Heart left ventricle (tissue), 13 donors: Measurements from ENCODE around the gene FZD1.

Experiments used
- POLR2A ChIP-seq, 2 donors: fragments of 450-650 bp; IDR thresholded peaks; one replicate each; pipeline ENCODE4 v1.6.1; 2017; ENCODE audit warnings: antibody characterized with exemption in 2 of 2, mild to moderate bottlenecking in 2 of 2, moderate library complexity in 2 of 2
- TF ChIP-seq, protein P1 (sequence below), 12 donors: fragments of 200-600 bp; sonication (generic) in 4 of 12; IDR thresholded peaks; one replicate each; pipeline versions ENCODE4 v1.5.0 to v1.8.0; 2018 to 2022; ENCODE audit warnings: antibody characterized with exemption in 12 of 12, mild to moderate bottlenecking in 5 of 12
- donor health status: ischemic (EF 13 %, LVEDD 7.1; RV severe dilation, severe dysfunction).
- donor health status: DM: no; HTN: yes; CAD: no.
- donor health status: DM: no; HTN: no; CAD: no.
- donor health status: ischemic (EF 25% LVEDD 6.9; RV normal size, moderate dysfunction).
- donor health status: ischemic (EF 25% LVEDD 5.7; RV mildly dilated, moderate dysfunction).
- donor health status: ischemic (EF 35%, LVEDD 5.7; RV mildly dilated, moderate dysfunction).
- donor health status: nonischemic (EF 11% LVEDD 7.7; RV severe dilation, severe dysfunction).
- donor health status: DM: yes; HTN: yes; CAD: no.
- donor health status: PGD.
- donor health status: ischemic (EF 29% LVEDD 5.4; RV normal size, mild dysfunction).
- donor health status: nonischemic (EF 23%, LVEDD 6.1; RV moderate dilation, normal function).

DNA sequence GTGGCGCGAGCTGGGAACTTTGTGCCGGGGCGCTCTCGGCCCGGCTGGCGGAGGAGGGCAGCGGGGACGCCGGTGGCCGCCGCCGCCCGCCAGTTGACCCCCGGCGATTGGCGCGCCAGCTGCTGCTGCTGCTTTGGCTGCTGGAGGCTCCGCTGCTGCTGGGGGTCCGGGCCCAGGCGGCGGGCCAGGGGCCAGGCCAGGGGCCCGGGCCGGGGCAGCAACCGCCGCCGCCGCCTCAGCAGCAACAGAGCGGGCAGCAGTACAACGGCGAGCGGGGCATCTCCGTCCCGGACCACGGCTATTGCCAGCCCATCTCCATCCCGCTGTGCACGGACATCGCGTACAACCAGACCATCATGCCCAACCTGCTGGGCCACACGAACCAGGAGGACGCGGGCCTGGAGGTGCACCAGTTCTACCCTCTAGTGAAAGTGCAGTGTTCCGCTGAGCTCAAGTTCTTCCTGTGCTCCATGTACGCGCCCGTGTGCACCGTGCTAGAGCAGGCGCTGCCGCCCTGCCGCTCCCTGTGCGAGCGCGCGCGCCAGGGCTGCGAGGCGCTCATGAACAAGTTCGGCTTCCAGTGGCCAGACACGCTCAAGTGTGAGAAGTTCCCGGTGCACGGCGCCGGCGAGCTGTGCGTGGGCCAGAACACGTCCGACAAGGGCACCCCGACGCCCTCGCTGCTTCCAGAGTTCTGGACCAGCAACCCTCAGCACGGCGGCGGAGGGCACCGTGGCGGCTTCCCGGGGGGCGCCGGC is 870 bp downstream of the FZD1 start:
- TF ChIP-seq, protein P1, sequence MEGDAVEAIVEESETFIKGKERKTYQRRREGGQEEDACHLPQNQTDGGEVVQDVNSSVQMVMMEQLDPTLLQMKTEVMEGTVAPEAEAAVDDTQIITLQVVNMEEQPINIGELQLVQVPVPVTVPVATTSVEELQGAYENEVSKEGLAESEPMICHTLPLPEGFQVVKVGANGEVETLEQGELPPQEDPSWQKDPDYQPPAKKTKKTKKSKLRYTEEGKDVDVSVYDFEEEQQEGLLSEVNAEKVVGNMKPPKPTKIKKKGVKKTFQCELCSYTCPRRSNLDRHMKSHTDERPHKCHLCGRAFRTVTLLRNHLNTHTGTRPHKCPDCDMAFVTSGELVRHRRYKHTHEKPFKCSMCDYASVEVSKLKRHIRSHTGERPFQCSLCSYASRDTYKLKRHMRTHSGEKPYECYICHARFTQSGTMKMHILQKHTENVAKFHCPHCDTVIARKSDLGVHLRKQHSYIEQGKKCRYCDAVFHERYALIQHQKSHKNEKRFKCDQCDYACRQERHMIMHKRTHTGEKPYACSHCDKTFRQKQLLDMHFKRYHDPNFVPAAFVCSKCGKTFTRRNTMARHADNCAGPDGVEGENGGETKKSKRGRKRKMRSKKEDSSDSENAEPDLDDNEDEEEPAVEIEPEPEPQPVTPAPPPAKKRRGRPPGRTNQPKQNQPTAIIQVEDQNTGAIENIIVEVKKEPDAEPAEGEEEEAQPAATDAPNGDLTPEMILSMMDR (IDR thresholded peaks at IDR 0.05) = no peak
- TF ChIP-seq POLR2A (IDR thresholded peaks at IDR 0.05) = no peak
